Amniotic stem cell (primary cell): Measurements from ENCODE around the gene IGLL5.

Source experiments
- DNase-seq: peaks from one replicate; lab custom pipeline; 2025; lab: John Stamatoyannopoulos, UW

The IGLL5 gene

GRCh38 chr22:22938672-22939587, 51.3 kb downstream of the IGLL5 start:
- no peak for DNase-seq

- no peak for DNase-seq
Observed at GRCh38 chr22:22939588-22940368, 52.2 kb downstream of the IGLL5 start.

DNA sequence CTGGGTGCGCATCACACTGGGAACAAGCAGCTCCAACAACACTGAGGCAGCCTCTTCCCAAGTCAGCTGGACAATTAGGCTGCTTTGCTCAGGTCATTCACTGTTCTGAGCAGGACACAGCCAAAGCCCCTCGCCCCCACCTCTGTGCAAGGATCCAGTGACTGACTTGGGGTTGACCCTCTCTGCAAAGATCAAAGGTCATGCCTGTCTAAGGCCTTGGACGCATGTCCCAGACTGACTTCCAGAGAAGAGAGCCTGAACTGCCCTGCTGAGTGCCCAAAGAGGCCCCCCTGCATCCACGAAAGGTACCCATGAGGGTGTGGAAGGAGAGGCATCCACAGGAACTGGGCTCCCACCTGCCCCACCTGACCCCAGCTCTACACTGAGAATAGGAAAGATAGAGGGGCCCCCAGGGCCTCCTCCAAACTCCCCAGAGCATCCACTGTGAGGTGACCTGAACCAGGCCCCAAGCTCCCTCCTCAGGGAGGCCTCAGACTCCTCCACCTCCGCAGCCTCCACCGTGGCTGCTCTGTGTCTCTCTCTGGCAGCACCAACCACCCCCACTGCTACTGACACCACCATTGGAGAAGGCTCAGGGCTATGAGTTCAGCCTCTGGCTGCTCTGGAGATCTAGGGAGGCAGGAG, 53.5 kb downstream of the IGLL5 start:
- no peak for DNase-seq

- DNase-seq = no peak
Observed at GRCh38 chr22:22941831-22942510, 54.4 kb downstream of the IGLL5 start.

GRCh38 chr22:22942511-22943329, 55.1 kb downstream of the IGLL5 start:
- no peak for DNase-seq

- no peak for DNase-seq
Observed at GRCh38 chr22:22943521-22944267, 56.1 kb downstream of the IGLL5 start.

- DNase-seq = no peak
Observed at GRCh38 chr22:22944268-22944985, 56.8 kb downstream of the IGLL5 start.

GRCh38 chr22:22945195-22945594, 57.6 kb downstream of the IGLL5 start:
- DNase-seq = no peak
